Stomach (tissue), 9 donors: ENCODE results near the gene ZNF841. TPM values are rescaled to one million over a fixed set of nuclear protein-coding genes. Genes with fewer than 3 reads are reported as not detected.
A peak's percentile ranks its signal among the peaks of the same experiment; 100 is the strongest.

Experiments
- DNase-seq, 2 donors: peaks; one replicate each; pipeline versions ENCODE4 v3.0.0 to v3.0.0-alpha.2; 2013 to 2019
- H3K27ac ChIP-seq, 5 donors: fragments of 200-600 bp in 4 of 5; sonication (generic) in 4 of 5; one replicate each; pipeline ENCODE4 v1.5.1; 2013 to 2019; ENCODE audit warnings: mild to moderate bottlenecking in 1 of 5, moderate library complexity in 1 of 5
- H3K27me3 ChIP-seq, 3 donors: fragments of 200-600 bp; sonication (generic); one replicate each; pipeline ENCODE4 v1.5.1; 2017 to 2019; ENCODE audit warnings: mixed run types in 1 of 3
- H3K36me3 ChIP-seq, 4 donors: fragments of 200-600 bp; sonication (generic); 1 replicate in 3 of 4; 2 replicates in 1 of 4; pipeline ENCODE4 v1.5.1; 2016 to 2019
- H3K4me1 ChIP-seq, 4 donors: fragments of 200-600 bp; sonication (generic); one replicate each; pipeline ENCODE4 v1.5.1; 2016 to 2019
- H3K4me3 ChIP-seq, 4 donors: fragments of 200-600 bp; sonication (generic) in 3 of 4; one replicate each; pipeline ENCODE4 v1.5.1; 2016 to 2019; ENCODE audit warnings: mild to moderate bottlenecking in 1 of 4
- H3K9me3 ChIP-seq, 4 donors: fragments of 200-600 bp; sonication (generic); one replicate each; pipeline ENCODE4 v1.5.1; 2016 to 2019
- CTCF ChIP-seq, 7 experiments: fragments of 450-650 bp in 4 of 7; fragments of 200-600 bp in 3 of 7; sonication (generic) in 3 of 7; IDR thresholded peaks; one replicate each; pipeline ENCODE4 v1.5.1; 2016 to 2019; ENCODE audit warnings: antibody characterized with exemption in 7 of 7, control low read depth in 2 of 7, mild to moderate bottlenecking in 1 of 7
- EP300 ChIP-seq: sonication (generic); formaldehyde crosslinking; IDR thresholded peaks from one replicate; pipeline ENCODE4 v1.6.1; 2017; ENCODE audit warnings: antibody characterized with exemption
- POLR2A ChIP-seq, 4 donors: fragments of 450-650 bp; IDR thresholded peaks; one replicate each; pipeline ENCODE4 v1.6.1; 2016; ENCODE audit warnings: antibody characterized with exemption in 4 of 4, control low read depth in 2 of 4, mild to moderate bottlenecking in 1 of 4, moderate library complexity in 1 of 4
- POLR2AphosphoS5 ChIP-seq, 3 donors: sonication (generic); formaldehyde crosslinking; IDR thresholded peaks; one replicate each; pipeline ENCODE4 v1.6.1; 2016; ENCODE audit warnings: antibody characterized with exemption in 3 of 3
- WGBS, 5 donors: extraction: QIAGEN DNeasy Blood & Tissue Kit in 3 of 5; methylation state at CpG; one replicate each; pipeline versions ENCODE4 v1.1.5 to v1.1.7; 2013 to 2018; 5-methylcytosine and 5-hydroxymethylcytosine counted together
- intact Hi-C: fragments of 100-400 bp; cut with DNase I; formaldehyde crosslinking; loops from one replicate; pipeline ENCODE4 v1.15.1; 2023; ENCODE audit warnings: low total_unique reads
- polyA plus RNA-seq, 3 donors: library from polyadenylated mRNA; stranded (reverse); fragments of 200-250 nt; gene quantifications; one replicate each; pipeline ENCODE4 v1.2.3, GENCODE V29; 2013
- total RNA-seq, 5 donors: library from RNA; depleted of rRNA; stranded (reverse); fragments of >200 nt; gene quantifications; one replicate each; pipeline versions ENCODE4 v1.1.0 to v1.2.3, GENCODE V29; 2014 to 2016
- donor health status: healthy with polysubstance abuse.
- donor health status: Bipolar disorder and iron deficiency.
- donor health status: healthy.

ZNF841 gene
- total and polyA plus RNA-seq, 8 donors, result 4.3 to 47.4 (median 10.9) TPM

- peaks cover 0 to 21% (median 8%) of the 10 kb centered on the region in 4 donors for H3K4me1 ChIP-seq
- H3K9me3 ChIP-seq, result peaks cover 9 to 67% (median 39%) of the 10 kb centered on the region in 4 donors
- peak; percentile 56 to 80 (median 76) for TF ChIP-seq POLR2AphosphoS5 (IDR thresholded peaks at IDR 0.05)
- TF ChIP-seq CTCF (IDR thresholded peaks at IDR 0.05), result no peak
- peak in 1 of 4 donors; percentile 9 for TF ChIP-seq POLR2A (IDR thresholded peaks at IDR 0.05)
- no peak for TF ChIP-seq EP300
- intact Hi-C loops, result no loop called here
- peak within 1 kb of the TSS; percentile 87 to 97 (median 96) for H3K27ac ChIP-seq
- H3K4me3 ChIP-seq, result peak within 1 kb of the TSS; percentile 52 to 74 (median 68)
- H3K27me3 ChIP-seq, result no peaks in the 10 kb centered on the region
- 0 to 1% (median 1%) methylated on average over 60 of the region's 60 CpGs for WGBS, 5 donors
- peaks cover 19 to 44% (median 33%) of the 10 kb centered on the region in 4 donors for H3K36me3 ChIP-seq
- DNase-seq, result peak; percentile 88 to 98
Measured at GRCh38 chr19:52048555-52049501, 46.7 kb downstream of the ZNF841 start, which contains the start of gene ZNF432. Gene ZNF432, minus strand, starts transcription at chr19:52048838. Its CDS starts 1,970 bp downstream, at chr19:52046868.

GRCh38 chr19:52039169-52039568 lies 56.4 kb downstream of the ZNF841 start:
- Histone ChIP-seq H3K27ac (no peak overlapping the region), H3K36me3 (peaks cover 84 to 100% (median 94%) of the 10 kb centered on the region in 4 donors), H3K4me1 (no peaks in the 10 kb centered on the region), H3K4me3 (no peak overlapping the region), H3K27me3 (no peaks in the 10 kb centered on the region), H3K9me3 (peaks cover 60 to 94% (median 84%) of the 10 kb centered on the region in 4 donors)
- intact Hi-C loops, result no loop called here
- no peak for DNase-seq
- TF ChIP-seq POLR2AphosphoS5 (IDR thresholded peaks at IDR 0.05) (no peak), CTCF (IDR thresholded peaks at IDR 0.05) (no peak), EP300 (no peak)
- WGBS, 5 donors, result 97 to 99% (median 98%) methylated on average over 4 of the region's 4 CpGs

- Histone ChIP-seq H3K36me3 (peaks cover 50 to 69% (median 60%) of the 10 kb centered on the region in 4 donors), H3K4me1 (peaks cover 0 to 1% (median 0%) of the 10 kb centered on the region in 4 donors), H3K4me3 (no peak overlapping the region), H3K27ac (no peak overlapping the region), H3K9me3 (peaks cover 66 to 95% (median 90%) of the 10 kb centered on the region in 4 donors), H3K27me3 (no peaks in the 10 kb centered on the region)
- intact Hi-C loops, result no loop called here
- WGBS, 5 donors, result 95 to 99% (median 98%) methylated on average over 12 of the region's 12 CpGs
- DNase-seq, result no peak
- no peak for TF ChIP-seq CTCF (IDR thresholded peaks at IDR 0.05)
- TF ChIP-seq POLR2A (IDR thresholded peaks at IDR 0.05), result no peak
- no peak for TF ChIP-seq POLR2AphosphoS5 (IDR thresholded peaks at IDR 0.05)
- no peak for TF ChIP-seq EP300
Measured at GRCh38 chr19:52034051-52034728, 61.4 kb downstream of the ZNF841 start.

- WGBS, 5 donors, result 18 to 21% (median 18%) methylated on average over 5 of the region's 5 CpGs
- Histone ChIP-seq H3K27me3 (no peaks in the 10 kb centered on the region), H3K36me3 (peaks cover 18 to 45% (median 32%) of the 10 kb centered on the region in 4 donors), H3K9me3 (peaks cover 19 to 73% (median 59%) of the 10 kb centered on the region in 4 donors), H3K4me3 (peak overlapping the region; percentile 69 to 78 (median 73)), H3K4me1 (peaks cover 0 to 22% (median 14%) of the 10 kb centered on the region in 4 donors), H3K27ac (peak overlapping the region; percentile 85 to 93 (median 91))
- intact Hi-C loops, result no loop called here
- no peak for TF ChIP-seq POLR2AphosphoS5 (IDR thresholded peaks at IDR 0.05)
- TF ChIP-seq CTCF (IDR thresholded peaks at IDR 0.05), result no peak
- TF ChIP-seq EP300, result no peak
- TF ChIP-seq POLR2A (IDR thresholded peaks at IDR 0.05), result no peak
- DNase-seq, result no peak
Measured at GRCh38 chr19:52028780-52029123, 66.8 kb downstream of the ZNF841 start.
